Measurements from ENCODE around the gene AKR1C8. TPM values are rescaled to one million over a fixed set of nuclear protein-coding genes. Genes with fewer than 3 reads are reported as not detected.
"Not testable (repeated sequence)": the region's sequence is repeated elsewhere in the genome, so short reads cannot be mapped to it uniquely, and the experiment has no call there.

AKR1C8 gene
- total RNA-seq, 2 donors from 2014 or later, result not detected

- H3K9me3 Mint-ChIP-seq, result peaks cover 0 to 2% of the 10 kb centered on the region in 2 donors
- H3K27ac Mint-ChIP-seq, result no peak overlapping the region
- H3K36me3 Mint-ChIP-seq (ENCODE audit: insufficient read depth in 2 of 2), result peaks cover 0 to 3% of the 10 kb centered on the region in 2 donors
- H3K27me3 Mint-ChIP-seq (ENCODE audit: low read depth), result no peaks in the 10 kb centered on the region
- DNase-seq (no peak), ATAC-seq (replicated peaks in 1 of 2) (no peak)
- H3K4me1 Mint-ChIP-seq (ENCODE audit: low read depth), result no peaks in the 10 kb centered on the region
- no peak overlapping the region for H3K4me3 Mint-ChIP-seq
These were observed 67.9 kb downstream of the AKR1C8 start for GRCh38 chr10:5117026-5117425.

DNA sequence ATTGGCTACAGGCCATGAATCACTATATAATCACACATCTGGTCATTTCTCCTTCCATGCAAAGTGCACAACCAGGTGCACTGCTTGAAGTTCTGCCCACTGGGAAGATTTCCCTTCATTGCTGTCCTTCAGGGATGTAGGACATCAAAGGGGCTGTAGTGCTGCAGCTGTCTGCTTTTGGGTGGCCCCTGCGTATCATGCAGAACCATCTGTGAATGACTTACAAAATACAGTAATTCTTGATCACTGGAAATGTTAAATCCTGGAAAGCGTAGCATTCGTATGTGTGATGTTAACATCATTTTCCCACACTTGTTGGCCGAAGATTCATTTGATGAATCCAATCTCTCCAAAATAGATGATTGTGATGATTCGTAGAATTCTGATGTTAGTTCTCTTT lies 68.3 kb downstream of the AKR1C8 start:
- Mint-ChIP-seq H3K4me3 (no peak overlapping the region), H3K27me3 (ENCODE audit: low read depth) (no peaks in the 10 kb centered on the region), H3K36me3 (ENCODE audit: insufficient read depth in 2 of 2) (peaks cover 0 to 3% of the 10 kb centered on the region in 2 donors), H3K9me3 (peaks cover 0 to 2% of the 10 kb centered on the region in 2 donors), H3K27ac (no peak overlapping the region), H3K4me1 (ENCODE audit: low read depth) (no peaks in the 10 kb centered on the region)
- DNase-seq, result no peak
- no peak for ATAC-seq (replicated peaks in 1 of 2)

GRCh38 chr10:5109861-5110260 lies 75.1 kb downstream of the AKR1C8 start:
- DNase-seq; H3K36me3 Mint-ChIP-seq (ENCODE audit: insufficient read depth in 2 of 2); H3K4me3 Mint-ChIP-seq; ATAC-seq (replicated peaks in 1 of 2); H3K9me3 Mint-ChIP-seq; H3K4me1 Mint-ChIP-seq (ENCODE audit: low read depth); H3K27ac Mint-ChIP-seq; H3K27me3 Mint-ChIP-seq (ENCODE audit: low read depth): not testable (repeated sequence)

DNA sequence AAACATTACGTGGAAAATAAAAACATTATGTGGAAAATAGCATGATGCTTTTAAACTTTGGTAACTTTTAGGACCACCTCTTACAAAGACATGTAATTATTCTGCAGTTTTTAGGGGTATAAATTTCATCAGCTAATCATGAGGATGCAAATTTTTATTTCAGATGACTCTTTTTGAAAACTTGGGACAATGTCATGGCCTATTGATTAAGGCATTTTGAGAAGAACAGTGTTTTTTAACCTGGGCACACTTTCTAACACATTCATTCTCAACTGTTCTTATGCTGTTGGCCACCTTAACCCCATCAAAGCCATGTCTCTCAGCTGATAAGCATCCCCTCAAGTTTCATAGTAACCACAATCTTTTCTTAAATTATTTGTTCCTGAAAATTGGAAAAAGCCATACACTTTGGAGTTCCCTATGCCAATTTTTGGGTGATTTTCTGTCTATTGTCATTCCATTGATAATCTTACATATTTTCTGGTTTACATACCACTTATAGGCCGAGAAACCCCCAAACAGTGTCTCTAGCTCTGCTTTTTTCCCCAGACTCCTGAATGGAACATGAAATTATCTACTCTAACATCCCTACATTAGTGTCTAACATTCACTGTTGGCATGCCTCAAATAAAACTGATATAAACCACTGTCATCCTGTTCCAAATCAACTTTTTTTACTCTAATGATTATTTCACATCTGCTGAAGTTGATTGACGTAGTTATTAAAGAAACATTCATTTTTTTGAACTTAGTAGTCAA lies 76.1 kb downstream of the AKR1C8 start:
- Mint-ChIP-seq H3K4me3 (no peak overlapping the region), H3K27ac (no peak overlapping the region), H3K27me3 (ENCODE audit: low read depth) (no peaks in the 10 kb centered on the region), H3K9me3 (peaks cover 2% of the 10 kb centered on the region in 2 donors), H3K36me3 (ENCODE audit: insufficient read depth in 2 of 2) (no peaks in the 10 kb centered on the region), H3K4me1 (ENCODE audit: low read depth) (no peaks in the 10 kb centered on the region)
- ATAC-seq (replicated peaks in 1 of 2) (no peak), DNase-seq (no peak)

DNA sequence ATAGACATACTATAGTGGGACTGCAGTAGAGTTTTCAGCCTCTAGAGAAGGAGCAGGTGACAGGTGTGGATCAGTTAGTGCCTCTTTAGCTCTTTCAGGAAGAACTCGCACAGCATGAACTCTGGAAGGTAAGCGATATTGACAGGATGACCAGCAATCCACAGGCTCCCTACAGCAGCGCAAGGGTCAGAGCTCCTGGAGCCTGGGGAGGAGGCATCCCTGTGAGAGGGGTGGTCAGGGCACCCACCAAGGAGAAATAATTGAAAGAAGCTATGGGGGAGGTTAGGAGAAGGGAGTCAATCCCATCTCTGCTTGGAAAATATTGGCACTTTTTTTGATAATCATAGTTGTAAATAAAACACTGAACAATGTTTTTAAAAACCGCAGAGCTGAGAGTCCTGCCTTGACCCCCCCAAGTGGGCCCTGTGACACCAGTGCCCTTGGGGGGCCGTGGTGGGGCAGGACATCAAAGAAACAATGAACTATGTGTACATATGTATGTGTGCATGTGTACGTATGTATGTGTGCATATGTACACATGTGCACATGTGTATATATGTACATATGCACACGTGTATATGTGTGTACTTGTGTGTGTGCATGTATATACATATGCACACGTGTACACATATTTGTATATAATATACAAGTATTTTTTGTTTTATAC lies 77.0 kb downstream of the AKR1C8 start:
- Mint-ChIP-seq H3K4me3 (no peak overlapping the region), H3K27ac (no peak overlapping the region), H3K9me3 (peaks cover 0 to 2% of the 10 kb centered on the region in 2 donors), H3K4me1 (ENCODE audit: low read depth) (no peaks in the 10 kb centered on the region), H3K27me3 (ENCODE audit: low read depth) (no peaks in the 10 kb centered on the region), H3K36me3 (ENCODE audit: insufficient read depth in 2 of 2) (peaks cover 0 to 2% of the 10 kb centered on the region in 2 donors)
- no peak for DNase-seq
- no peak for ATAC-seq (replicated peaks in 1 of 2)

- Mint-ChIP-seq H3K9me3 (peaks cover 0 to 2% of the 10 kb centered on the region in 2 donors), H3K27ac (no peak overlapping the region), H3K36me3 (ENCODE audit: insufficient read depth in 2 of 2) (peaks cover 0 to 3% of the 10 kb centered on the region in 2 donors), H3K4me3 (no peak overlapping the region), H3K4me1 (ENCODE audit: low read depth) (no peaks in the 10 kb centered on the region), H3K27me3 (ENCODE audit: low read depth) (no peaks in the 10 kb centered on the region)
- DNase-seq (no peak), ATAC-seq (replicated peaks in 1 of 2) (no peak)
These were observed 78.4 kb downstream of the AKR1C8 start for GRCh38 chr10:5106553-5106952.

GRCh38 chr10:5105626-5106025 lies 79.3 kb downstream of the AKR1C8 start:
- no peak overlapping the region for H3K27ac Mint-ChIP-seq
- H3K27me3 Mint-ChIP-seq (ENCODE audit: low read depth), result no peaks in the 10 kb centered on the region
- no peak for ATAC-seq (replicated peaks in 1 of 2)
- no peak overlapping the region for H3K4me3 Mint-ChIP-seq
- no peaks in the 10 kb centered on the region for H3K4me1 Mint-ChIP-seq (ENCODE audit: low read depth)
- no peak for DNase-seq
- H3K36me3 Mint-ChIP-seq (ENCODE audit: insufficient read depth in 2 of 2), result peaks cover 0 to 3% of the 10 kb centered on the region in 2 donors
- no peaks in the 10 kb centered on the region for H3K9me3 Mint-ChIP-seq

Other genes starting within 250 kb of the AKR1C8 start
- 1 to 10 TPM in 1 of 2 donors, under 1 TPM in 1; 0.60 to 2.7 TPM for gene AKR1C1, start 221.7 kb downstream of the AKR1C8 start, total RNA-seq
- gene AKR1C2, start 181.3 kb downstream of the AKR1C8 start, total RNA-seq, result under 1 TPM in 1 of 2 donors, not detected in 1; 0.22 TPM
- under 1 TPM; 0.44 to 0.96 TPM for gene AKR1C3, start 90.7 kb downstream of the AKR1C8 start, total RNA-seq
- not detected for gene AKR1C4, start 11.7 kb upstream of the AKR1C8 start, total RNA-seq
- not detected for gene UCN3, start 179.8 kb upstream of the AKR1C8 start, total RNA-seq
- gene TUBAL3, start 219.7 kb upstream of the AKR1C8 start, total RNA-seq, result not detected
- gene NET1, start 227.4 kb upstream of the AKR1C8 start, total RNA-seq, result 10 to 100 TPM; 22.2 to 37.5 TPM

Data from activated T-cell treated with anti-CD3 and anti-CD28 coated beads, Interleukin-2, amount 50 U/mL, for 72 hours (primary cell).